GM04504 (cell line): Measurements from ENCODE around the gene PLAC1.

Experiments used
- DNase-seq: peaks from one replicate; pipeline ENCODE4 v3.0.0-alpha.2; 2012; ENCODE audit warnings: low read depth

Gene PLAC1

DNA sequence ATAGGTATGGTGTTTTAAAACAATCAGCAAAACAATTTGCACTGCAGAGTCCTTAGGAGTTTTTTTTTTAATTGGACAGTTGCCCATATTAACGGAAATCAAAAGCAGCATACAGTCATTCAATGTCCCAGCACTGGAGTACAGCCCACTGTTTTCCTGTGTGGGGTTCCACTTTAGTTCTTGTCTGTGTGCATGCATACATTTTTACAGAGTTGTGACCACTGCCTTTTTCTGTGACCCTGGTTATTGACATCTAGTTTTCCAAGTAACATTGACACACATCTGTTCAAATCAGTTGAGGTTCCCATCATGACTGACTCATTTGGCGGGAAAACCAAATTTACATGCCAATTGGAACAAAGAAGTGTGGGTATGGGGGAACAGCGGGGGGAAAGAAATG, 115.0 kb downstream of the PLAC1 start:
- no peak for DNase-seq

DNA sequence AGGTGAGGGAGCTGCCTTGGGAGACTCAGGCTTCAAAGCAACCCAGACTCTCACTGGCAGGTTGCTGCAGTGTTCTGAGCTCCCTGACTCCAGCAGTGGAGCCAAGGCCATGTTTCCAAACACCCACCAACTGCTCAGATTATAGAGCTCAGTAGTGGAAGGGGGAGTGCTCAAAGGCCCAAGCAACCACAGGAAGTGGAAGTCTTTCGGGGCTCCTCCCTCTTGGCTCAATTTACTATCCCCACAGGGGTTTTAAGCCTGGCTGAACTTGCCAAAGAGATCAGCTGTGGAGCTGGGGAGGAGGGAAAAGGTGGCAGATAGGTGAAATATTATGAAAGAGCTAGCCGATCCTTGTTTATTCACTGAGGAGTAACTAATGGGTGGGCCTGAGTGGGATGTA, 115.8 kb downstream of the PLAC1 start:
- DNase-seq = no peak

DNA sequence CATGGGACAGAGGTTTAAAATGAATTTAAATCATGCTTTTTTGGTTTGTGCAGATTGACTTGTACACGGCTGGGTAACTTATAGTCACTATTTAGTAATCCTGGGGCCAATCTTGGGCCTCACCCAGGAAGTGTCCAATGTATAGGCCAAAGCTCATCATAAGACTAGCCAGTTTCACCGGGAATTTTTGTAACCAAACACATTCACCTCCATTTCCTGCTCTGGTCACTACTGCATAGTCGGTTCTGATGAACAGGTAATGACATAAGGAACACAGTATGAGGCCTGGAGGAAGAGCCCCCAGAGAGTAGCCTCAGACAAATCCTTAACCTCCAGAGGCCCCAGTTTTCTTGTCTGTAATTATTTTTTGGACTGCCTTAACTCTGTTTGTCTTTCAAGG, 116.4 kb downstream of the PLAC1 start:
- DNase-seq = no peak

DNA sequence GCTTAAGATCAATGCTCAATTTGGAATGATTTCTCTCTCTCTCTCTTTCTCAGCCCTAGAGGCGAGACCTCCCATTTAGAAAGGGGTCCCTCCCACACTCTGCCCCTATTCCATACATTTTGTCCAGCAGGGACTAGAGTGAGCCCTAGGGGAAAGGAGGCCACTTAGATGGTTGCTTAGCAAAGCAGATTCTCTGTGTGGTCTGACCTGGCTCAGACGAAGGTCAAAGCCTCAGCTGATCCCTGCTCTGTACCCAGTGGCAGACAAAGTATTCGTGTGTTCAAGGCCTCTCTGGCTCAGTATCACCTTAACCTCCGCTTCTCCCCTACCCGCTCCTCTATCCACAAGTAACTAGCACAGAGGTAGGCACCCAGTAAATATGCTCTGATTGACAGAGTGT, 120.0 kb downstream of the PLAC1 start:
- DNase-seq = no peak

DNA sequence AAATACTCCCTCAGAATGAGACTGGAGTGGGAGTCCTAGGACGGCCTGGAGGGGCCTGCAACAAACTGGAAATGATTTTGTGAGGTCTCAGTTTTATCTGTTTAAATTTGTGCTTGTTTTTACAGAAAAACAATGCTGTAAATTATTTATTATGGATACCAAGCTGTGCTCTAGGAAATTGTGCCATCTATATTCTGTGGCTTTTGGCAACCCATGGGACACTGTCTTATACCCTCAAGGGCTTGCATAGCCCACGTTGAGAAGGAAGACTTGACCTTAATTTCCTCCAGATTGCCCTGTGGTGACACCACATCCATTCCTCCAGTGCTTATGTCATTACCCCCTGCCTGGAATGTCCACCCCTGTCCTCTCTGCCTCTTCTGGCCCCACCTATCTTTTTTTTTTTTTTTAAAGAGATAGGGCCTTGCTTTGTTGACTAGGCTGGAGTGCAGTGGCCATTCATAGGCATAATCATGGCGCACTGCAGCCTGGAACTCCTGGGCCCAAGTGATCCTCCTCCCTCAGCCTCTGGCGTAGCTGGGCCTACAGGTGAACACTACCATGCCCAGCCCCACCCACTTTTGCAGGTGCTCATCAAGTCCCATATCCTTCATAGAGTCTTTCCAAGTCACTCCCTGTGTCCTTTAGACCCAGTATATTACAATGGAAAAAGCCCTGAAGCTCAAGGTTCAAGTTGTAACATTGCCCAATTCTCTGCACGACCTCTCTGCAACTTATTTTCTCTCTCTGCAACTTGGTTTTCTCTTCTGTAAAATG, 120.9 kb downstream of the PLAC1 start:
- peak; percentile 69 for DNase-seq

DNA sequence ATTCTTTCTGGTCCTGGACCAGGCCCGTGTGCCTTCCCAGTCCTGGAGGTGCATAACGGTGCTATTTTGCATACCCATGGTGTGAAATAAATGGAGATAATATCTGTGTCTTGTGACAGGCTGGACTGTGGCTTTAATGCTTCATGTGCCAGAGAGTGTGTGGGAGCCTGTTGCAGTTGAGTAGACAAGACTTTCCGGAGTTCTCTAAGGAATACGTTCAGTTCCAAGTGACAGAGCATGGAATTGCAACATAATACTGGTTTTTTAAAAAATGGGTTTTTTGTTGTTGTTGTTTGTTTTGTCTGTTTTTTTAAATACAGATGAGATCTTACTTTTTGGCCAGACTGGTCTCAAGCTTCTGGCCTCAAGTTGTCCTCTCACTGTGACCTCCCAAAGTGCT, 124.3 kb downstream of the PLAC1 start:
- DNase-seq = no peak

DNA sequence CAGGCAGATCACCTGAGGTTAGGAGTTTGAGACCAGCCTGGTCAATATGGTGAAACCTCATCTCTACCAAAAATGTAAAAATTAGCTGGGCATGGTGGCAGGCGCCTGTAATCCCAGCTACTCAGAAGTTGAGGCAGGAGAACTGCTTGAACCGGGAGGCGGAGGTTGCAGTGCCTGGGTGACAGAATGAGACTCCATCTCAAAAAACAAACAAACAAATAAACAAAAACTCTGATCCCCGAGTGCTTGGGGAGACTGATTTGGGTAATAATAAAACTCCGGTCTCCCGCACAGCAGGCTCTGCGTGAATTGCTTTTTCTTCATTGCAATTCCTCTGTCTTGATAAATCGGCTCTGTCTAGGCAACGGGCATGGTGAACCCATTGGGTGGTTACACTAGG, 124.9 kb downstream of the PLAC1 start:
- DNase-seq = no peak

DNA sequence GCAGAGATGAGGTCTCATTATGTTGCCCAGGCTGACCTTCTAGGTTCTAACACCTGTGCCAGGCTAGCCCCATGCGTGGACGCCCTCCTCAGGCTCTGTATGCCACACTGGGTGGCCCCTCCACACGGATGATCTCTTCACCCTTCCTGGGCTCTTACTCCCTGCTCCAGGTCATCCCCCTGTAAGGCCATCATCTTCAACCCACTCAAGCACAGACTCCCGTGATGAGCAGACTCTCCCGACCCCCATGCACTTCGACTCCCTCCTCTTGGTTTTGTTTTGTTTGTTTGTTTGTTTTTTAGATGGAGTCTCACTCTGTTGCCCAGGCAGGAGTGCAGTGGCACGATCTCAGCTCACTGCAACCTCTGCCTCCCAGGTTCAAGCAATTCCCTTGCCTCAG, 127.4 kb downstream of the PLAC1 start:
- DNase-seq = no peak

DNA sequence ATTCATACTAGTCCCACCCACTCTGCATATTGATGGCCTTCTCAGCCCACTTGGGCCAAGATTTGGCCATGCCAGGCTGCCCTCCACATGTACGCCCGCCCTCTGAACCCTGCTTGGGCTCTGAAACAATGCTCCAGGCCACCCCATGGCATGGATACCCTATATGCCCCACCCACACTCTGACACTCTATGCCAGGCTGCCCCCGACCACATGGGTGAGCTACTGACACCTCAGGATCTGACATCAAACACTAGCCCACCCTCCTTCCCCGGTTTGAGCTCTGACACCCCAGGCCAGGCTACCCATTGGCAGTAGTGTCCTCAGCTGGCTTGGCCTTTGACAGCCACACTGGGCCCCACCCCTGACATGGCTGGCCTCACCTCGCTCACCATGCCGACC, 128.8 kb downstream of the PLAC1 start:
- no peak for DNase-seq

DNA sequence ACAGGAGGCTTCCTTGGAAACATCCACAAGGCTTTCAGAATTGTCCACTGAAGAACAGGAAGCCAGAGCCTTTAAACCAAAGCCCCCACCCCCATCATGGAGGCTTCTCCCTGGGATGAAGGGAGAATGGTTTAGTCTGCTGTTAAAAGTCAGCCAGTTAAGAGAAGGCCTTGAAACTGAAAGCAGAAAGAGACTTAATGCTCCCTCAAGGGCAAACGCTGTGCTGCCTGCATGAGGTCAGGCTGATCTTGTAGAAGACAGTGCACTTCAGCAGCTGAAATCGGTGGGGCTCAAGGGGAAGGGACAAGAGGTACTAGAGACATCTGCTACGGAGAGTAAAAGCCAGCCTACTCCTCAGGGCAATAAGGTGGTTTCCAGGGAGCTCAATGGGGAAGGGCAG, 129.3 kb downstream of the PLAC1 start:
- DNase-seq = no peak

DNA sequence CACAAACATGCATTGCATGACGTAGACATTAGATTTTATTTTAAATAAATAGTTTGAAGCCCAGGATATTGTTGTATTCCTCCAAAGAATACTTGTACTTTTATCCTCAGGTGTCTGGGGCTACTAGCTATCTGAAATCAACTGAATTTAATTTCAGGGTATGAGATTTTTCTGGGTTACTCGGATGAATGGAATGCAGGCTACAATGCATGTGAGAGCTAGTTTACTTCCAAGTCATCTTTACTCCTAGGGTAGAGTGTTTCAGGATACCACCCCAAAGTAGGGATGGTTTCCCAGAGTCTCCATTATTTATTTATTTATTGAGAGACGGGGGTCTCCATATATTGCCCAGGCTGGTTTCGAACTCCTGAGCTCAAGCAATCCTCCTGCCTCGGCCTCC, 131.9 kb downstream of the PLAC1 start:
- DNase-seq = no peak

DNA sequence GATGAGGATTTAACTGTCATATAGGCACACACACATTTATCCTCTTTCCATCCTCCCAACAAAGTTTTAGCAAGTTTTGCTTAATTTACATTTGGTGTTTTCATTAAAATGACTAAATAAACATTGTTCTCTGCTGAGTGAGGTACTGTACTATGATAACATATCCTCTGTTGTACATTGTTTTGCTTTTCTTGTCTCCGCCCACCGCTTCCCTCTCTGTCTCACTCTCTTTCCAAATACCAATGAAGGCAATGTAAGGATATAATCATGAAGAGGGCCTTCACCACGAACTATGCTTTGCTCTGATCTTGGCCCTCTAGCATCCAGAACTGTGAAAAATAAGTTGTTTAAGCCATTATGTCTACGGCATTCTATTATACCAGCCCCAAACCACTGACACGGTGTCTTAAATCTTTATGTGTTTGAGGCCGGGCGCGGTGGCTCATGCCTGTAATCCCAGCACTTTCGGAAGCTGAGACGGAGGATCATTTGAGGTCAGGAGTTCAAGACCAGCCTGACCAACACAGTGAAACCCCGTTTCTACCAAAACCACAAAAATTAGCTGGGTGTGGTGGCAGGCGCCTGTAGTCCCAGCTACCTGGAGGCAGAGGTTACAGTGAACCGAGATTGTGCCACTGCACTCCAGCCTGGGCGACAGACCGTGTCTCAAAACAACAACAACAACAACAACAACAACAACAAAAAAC, 133.0 kb downstream of the PLAC1 start:
- DNase-seq = no peak

DNA sequence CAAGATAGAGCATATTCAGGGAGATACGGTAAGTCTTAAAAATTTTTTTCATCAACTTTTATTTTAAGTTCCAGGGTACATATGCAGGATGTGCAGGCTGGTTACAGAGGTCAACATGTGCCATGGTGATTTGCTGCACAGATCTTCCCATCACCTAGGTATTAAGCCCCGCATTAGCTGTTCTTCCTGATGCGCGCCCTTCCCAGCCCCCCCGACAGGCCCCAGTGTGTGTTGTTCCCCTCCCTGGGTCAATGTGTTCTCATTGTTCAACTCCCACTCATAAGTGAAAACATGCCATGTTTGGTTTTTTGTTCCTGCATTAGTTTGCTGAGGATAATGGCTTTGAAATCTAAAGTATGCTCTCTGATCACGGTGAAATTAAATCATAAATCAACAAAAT, 134.1 kb downstream of the PLAC1 start:
- DNase-seq = no peak

DNA sequence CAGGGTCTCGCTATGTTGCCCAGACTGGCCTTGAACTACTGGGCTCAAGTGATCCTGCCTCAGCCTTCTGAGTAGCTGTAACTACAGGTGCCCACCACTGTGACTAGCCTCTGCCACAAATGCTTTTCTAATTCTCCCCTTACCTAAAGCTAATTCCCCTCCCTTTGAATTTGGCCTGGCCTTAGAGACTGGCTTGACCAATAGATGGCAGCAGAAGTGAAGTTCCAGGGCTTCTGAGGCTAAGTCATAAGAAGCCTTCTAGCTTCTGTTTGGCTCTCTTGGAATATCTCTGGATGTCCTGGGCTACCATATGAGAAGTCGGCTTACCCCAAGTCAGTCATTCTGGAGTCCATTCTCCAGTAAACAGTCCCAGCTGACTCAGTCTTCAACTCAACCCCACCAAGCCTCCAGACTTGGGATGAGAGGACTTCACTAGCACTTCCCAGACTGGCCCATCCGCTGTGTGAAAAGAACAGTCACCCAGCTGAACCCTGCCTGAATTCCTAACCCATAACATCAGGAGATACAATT, 137.3 kb downstream of the PLAC1 start:
- DNase-seq = peak; percentile 55
